Islet of Langerhans (tissue), 1 donor: ENCODE data around the gene HYPK.
"Not testable (repeated sequence)": the region's sequence is repeated elsewhere in the genome, so short reads cannot be mapped to it uniquely, and the experiment has no call there.

Source experiments
- FAIRE-seq: peaks from one replicate; lab custom pipeline; 2011; peaks lifted over from hg19 to GRCh38; lab: Jason Lieb, UNC

HYPK gene

DNA sequence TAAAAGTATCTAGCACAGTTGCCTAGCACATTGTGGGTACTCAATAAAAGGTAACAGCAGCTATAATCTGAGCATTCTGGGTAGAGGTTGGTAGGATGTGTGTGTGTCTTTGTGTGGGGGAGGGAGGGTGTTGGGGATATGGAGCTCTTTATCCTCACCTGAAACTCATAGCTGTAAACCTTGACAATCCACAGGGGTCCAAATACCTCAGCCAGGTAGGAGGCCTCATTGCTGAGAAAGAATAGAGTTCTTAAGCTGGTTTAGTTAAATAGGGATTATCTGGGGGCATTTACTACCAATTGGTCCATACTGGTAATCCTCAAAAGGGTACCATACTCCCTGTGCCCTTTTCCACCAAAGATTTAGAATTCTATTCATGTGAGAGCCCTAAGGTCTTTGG is 4.4 kb upstream of the HYPK start:
- FAIRE-seq: no peak

DNA sequence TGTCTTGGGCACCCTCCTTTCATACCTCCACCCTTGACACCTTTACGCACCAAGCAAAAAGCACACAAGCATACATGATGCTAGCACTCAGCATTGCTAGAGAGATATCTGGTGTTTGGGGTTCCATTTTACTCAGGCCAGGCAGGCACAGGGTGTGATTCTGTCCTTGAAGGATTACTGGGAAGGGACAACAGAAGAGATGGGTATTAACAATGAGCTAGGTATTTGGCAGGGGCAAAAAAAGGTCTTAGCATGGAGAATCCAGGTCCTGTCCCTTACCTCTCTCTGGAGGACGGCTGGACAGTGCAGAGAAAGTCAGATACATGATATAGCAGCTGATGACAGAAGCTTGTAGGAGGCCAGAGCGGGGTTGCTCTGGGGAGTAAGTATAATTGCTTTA is 3.8 kb upstream of the HYPK start:
- FAIRE-seq: no peak

DNA sequence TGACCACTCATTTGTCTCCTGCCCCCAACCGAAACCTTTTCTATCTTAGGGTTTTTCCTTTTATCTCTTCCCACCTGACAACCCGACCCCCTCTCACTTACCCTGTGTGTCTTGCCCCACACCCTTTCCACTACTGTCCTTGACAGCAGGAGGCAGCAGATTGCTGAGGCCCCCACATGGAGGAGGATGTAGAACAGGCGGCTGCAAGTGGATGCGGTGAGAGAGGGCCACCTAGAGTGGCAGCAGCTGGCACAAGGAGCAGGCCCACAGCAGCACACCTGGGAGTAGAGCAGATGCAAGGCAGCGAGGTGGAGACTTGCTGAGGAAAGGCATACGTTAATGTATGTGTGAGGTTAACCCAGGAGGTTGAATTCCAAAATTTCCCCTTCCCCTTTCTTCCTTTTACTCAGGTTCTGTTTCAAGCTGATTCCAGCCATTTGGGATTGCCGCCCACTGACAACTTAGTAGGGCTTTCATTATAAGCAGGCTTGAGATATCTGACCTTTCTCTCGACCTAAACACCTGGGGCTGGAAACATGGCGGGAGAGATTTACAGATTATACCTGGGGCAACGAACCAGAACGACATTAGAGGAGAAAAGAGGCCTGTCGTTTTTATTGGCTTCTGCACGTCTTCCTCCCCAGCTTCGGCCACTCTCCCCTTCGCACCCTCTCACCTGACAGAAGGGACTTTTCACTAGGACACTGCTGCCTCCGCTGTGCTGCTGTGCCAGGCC is 1.0 kb upstream of the HYPK start:
- no peak for FAIRE-seq

DNA sequence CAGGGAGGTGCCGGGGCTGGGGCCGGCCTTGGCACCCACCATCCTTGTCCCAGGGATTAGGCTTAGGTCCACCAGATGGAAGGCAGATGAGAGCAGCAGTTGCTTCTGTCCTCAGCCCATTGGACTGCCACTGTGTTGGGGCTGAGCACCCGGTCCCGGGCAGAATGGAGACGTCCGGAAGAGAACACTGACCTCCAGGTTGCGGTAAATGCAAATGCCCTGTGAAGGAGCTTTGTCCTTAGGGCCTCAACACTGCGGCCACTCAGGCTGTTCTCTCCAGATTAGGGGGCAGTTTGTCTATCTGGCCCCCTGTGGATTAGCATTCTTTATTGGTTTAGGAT is 484 bp upstream of the HYPK start, which contains the start of gene SERINC4:
TSS of gene SERINC4 (minus strand) at position 276 of the 341 bp plus-strand sequence. CDS start at position 42, 234 bp downstream.
- no peak for FAIRE-seq

DNA sequence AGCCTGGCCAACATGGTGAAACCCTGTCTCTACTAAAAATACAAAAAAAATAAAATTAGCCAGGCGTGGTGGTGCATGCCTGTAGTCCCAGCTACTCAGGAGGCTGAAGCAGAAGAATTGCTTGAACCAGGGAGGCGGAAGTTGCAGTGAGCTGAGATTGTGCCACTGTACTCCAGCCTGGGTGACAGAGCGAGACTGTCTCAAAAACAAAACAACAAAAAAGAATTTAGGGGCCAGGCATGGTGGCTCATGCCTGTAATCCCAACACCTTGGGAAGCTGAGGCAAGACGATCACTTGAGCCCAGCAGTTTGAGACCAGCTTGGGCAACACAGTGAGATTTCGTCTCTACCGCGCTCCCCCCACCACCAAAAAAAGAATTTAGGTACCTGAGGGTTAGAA is 2.3 kb downstream of the HYPK start:
- FAIRE-seq: not testable (repeated sequence)

DNA sequence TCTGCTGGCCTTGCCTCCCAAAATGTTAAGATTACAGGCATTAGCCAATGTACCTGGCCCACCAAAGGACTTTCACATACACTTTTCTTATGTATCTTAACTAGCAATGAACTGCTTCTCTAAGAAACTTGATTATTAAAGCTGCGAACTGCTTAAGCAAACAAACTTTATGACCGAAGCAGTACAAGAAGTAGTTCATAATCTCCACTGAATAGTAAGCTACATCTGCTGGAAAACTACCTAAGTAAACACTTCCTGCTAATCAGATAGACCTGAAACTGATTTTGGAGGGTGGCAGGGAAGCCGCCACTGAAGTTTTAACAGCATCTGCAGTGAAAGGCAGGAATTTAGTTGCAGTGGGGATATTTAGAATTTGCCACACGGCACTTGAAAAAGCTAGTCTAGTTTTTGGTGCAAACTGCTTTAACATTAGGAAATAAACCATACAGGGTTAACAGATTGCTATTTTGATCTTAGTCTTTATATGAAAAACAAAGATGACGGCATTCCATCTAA is 8.1 kb downstream of the HYPK start:
- FAIRE-seq: no peak

DNA sequence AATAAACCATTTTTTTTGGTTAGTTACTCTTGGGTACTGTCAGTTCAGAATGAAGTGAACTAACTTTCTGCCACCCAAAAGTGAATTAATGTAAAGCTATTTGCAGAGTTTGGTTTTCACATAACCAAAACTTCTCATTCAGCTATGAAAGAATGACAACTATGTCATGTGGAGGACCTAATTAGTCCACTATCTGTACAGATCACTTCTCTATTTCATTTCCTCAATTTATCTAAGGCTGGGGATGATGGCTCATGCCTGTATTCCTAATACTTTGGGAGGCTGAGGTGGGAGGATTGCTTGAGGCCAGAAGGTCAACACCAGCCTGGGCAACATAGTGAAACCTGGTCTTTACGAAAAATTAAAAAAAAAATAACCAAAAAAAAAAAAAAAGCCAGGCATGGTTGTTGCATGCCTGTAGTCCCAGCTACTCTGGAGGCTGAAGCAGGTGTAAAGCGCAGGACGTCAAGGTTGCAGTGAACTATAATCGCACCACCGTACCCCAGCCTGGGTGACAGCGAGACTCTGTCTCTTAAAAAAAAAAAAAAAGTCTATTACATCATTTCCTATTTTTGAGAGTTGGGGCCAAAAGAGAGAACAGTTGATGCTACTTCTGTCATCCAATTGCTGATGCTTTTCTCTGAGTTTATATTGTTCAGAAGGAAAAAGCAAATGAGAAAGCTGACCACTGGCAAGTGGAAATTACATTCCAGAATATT is 8.7 kb downstream of the HYPK start:
- FAIRE-seq: no peak

DNA sequence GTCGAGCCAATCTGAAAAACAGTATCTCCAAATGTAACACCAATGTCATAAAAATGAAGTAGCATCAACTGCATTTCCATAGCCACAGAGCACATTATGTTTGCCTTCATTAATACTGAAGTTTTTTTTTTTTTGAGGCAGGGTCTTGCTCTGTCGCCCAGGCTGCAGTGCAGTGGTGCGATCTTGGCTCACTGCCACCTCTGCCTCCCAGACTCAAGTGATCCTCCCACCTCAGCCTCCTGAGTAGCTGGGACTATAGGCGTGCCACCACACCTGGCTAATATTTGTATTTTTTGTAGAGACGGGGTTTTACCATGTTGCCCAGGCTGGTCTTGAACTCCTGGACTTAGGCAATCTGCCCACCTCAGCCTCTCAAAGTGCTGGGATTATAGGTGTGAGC is 14.7 kb downstream of the HYPK start:
- not testable (repeated sequence) for FAIRE-seq

DNA sequence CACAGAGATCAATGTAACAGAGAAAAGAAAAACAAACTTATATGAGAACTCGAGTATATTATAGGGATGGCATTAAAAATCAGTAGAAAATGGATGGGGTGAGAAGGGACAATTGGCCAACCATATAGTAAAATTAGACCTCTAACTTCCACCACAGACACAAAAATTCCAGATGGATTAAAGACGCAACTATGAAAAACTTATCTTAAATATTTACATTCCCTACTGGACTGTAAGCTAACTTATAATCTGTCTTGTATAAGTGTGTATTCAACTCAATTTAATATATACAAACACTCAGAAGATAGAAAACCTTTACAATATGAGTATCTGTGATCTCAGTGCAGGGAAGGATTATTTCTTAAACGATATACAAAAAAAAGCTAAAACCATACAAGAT is 21.1 kb downstream of the HYPK start:
- FAIRE-seq: no peak

DNA sequence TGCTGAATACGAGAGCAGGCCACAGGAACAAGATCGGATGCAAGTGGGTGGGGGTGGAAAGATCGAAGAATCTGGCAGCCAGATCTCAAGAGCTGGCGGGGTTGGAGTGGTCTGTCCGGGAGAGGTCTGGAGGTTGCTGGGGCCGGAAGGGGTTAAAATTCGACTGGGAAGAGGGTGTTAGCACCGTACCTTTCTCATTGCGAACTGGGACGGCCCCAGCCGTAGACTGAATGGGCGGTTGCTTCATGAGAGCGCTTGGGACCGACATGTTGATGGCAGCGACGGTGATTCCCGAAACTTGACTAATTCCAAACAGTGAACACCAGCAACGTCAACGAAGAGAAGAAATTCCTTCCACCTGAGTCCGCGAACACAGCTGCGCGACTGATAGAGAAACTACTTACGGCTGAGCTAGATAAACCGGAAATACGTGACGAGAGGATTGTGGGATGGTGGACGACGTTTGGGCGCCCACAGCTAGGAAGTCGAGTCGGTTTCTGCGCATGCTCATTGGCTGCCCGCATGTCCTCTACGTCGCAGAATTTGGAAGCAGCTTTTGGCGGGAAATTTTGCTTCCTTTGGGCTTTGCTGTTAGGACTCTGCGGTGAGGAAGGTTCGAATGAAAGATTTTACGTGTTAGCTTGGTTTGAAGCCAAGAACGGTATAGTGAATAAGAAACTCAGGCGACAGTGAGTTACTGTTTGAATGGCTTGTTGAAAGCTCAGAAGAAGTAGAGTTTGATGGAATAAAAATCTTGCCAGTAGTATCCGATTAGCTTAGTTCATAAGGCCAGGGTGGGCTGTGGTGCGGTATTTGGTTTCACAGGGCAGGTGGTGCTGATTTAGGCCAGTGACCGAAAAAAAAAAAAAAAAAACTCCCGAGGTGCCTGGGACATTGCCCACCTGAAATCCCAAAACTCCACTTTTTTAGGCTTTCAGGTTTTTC is 24.2 kb downstream of the HYPK start, which contains the start of gene MFAP1:
TSS of gene MFAP1 (minus strand) at position 389 of the 945 bp plus-strand sequence. CDS start at position 268, 121 bp downstream.
- FAIRE-seq: peak; percentile 96

DNA sequence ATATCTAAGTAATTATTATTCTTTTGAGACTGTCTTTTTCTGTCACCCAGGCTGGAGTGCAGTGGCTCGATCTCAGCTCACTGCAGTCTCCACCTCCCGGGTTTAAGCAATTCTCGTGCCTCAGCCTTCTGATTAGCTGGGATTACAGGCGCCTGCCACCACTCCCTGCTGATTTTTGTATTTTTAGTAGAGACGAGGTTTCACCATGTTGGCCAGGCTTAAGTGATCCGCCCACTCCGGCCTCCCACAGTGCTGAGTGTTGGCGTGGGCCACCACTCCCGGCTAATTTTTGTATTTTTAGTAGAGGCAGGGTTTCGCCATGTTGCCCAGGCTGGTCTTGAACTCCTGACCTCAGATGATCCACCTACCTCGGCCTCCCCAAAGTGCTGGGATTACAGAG is 24.9 kb downstream of the HYPK start:
- not testable (repeated sequence) for FAIRE-seq

DNA sequence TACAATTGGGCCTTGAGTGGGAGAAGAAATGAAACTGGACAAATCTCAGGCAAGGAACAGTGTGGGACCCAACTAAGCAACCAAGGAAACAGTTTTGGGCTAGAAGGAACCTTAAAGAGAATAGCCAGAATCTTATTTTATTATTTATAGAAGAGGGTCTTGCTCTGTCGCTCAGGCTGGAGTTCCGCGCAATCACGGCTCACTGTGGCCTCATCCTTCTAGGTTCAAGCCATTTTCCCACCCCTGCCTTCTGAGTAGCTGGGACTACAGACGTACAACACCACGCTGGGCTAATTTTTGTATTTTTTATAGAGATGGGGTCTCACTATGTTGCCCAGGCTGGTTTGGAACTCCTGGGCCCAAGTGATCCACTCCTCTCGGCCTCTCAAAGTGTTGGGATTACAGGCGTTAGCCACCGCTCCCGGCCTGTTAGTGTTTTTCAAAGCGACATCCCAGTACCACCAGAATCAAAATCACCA is 25.7 kb downstream of the HYPK start:
- FAIRE-seq: no peak

DNA sequence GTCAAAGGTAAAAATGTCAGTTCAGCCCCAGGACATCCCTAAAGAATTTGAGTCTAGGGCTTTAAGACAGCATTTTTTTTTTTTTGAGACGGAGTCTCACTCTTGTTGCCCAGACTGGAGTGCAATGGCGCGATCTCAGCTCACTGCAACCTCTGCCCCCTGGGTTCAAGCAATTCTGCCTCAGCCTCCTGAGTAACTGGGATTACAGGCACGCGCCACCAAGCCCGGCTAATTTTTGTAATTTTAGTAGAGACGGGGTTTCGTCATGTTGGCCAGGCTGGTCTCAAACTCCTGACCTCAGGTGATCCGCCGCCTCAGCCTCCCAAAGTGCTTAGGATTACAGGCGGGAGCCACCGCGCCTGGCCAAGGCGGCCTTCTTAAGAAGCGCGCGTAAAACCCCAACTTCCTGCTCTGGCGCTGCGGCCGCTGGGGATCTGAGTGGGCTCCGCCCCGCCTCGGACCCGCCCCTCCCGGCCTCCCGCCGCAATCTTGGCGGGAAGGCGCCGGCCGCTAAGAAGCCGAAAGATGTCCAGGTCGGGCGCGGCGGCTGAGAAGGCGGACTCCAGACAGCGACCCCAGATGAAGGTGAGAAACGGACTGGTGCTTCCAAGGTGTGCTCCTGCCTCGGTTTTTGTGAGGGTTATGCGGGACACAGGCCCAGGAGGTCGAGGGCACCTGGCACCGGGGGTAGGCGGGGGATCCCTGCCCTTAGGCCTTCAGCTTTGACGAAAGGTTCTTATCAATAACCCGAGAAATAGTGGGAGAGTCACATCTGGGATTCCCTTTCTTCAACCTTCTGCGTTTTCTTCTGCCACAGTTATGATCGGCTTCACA is 26.3 kb downstream of the HYPK start, which contains the start of gene WDR76:
TSS of gene WDR76 (plus strand) at position 495 of the 834 bp plus-strand sequence. CDS start at position 526, 31 bp downstream.
- no peak for FAIRE-seq

DNA sequence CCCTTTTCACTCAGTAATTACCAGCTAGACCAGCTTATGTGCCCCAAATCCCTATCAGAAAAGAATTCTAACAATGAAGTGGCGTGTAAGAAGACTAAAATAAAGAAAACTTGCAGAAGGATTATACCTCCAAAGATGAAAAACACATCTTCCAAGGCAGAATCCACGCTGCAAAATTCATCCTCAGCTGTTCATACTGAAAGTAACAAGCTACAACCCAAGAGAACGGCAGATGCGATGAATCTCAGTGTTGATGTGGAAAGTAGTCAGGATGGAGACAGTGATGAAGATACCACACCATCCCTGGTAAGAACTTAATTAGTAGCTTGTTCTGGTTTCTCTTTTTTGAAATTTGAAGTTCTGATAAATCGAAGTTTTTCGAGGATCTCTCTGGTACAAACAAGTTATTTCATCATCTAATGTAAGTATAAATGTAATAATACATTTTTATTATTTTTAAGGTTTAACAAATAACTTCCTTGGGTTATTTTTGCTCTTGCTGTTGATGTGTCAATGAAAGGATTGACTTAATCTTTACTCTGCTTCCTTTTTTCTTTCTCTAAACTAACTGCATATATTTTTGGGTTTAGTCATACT is 27.8 kb downstream of the HYPK start:
- no peak for FAIRE-seq

DNA sequence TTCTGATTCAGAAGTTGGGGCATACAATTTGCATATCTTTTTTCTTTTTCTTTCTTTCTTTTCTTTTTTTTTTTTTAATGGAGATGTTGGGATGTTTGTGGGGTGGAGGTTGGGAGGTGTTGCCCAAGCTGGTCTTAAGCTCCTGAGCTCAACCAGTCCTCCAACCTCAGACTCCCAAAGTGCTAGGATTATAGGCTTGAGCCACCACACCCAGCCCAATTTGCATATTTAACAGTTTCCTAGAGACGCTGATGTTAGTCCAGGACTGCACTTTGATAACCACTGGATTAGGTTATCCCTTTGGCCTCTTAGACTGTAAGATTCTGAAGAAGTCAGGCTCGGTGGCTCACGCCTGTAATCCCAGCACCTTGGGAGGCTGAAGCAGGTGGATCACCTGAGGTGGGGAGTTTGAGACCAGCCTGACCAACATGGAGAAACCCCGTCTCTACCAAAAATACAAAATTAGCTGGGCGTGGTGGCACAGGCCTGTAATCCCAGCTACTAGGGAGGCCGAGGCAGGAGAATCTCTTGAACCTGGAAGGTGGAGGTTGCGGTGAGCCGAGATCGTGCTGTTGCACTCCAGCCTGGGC is 29.6 kb downstream of the HYPK start:
- not testable (repeated sequence) for FAIRE-seq

DNA sequence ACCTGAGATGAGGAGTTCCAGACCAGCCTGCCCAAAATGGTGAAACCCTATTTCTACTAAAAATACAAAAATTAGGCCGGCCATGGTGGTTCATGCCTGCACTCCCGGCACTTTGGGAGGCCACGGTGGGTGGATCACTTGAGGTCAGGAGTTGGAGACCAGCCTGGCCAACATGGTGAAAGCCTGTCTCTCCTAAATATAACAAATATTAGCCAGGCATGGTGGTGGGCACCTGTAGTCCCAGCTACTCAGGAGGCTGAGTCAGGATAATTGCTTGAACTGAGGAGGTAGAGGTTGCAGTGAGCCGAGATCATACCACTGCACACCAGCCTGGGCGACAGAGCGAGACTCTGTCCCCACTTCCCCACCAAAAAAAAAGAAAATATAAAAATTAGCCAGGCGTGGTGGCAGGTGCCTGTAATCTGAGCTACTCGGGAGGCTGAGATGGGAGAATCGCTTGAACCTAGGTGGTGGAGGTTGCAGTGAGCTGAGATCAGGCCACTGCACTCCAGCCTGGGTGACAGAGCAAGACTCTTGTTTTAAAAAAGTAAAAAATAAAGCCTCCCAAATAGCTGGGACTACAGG is 30.4 kb downstream of the HYPK start:
- not testable (repeated sequence) for FAIRE-seq

DNA sequence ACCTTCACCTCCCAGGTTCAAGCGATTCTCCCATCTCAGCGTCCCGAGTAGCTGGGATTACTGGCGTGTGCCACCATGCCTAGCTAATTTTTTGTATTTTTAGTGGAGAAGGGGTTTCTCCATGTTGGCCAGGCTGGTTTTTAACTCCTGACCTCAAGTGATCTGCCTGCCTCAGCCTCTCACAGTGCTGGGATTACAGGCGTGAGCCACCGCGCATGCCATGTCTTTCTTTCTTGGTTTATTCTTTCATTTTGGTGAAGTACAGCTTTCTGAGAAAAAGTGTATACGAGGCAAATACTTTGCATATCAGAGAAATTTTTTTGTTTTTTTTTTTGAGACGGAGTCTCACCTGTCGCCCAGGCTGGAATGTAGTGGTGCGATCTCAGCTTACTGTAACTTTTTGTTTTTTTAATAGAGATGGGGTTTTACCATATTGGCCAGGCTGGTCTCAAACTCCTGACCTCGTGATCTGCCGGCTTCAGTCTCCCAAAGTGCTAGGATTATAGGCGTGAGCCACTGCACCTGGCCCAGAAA is 31.2 kb downstream of the HYPK start:
- FAIRE-seq: not testable (repeated sequence)

DNA sequence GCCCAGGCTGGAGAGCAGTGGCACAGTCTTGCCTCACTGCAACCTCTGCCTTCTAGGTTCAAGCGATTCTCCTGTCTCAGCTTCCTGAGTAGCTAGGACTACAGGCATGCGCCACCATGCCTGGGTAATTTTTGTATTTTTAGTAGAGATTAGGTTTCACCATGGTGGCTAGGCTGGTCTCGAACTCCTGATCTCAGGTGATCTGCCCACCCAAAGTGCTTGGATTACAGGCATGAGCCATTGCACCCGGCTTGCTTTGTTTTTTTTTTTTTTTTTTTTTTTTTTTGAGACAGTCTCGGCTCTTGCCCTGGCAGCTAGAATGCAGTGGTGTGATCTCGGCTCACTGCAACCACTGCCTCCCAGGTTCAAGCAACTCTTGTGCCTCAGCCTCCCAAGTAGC is 32.1 kb downstream of the HYPK start:
- not testable (repeated sequence) for FAIRE-seq

DNA sequence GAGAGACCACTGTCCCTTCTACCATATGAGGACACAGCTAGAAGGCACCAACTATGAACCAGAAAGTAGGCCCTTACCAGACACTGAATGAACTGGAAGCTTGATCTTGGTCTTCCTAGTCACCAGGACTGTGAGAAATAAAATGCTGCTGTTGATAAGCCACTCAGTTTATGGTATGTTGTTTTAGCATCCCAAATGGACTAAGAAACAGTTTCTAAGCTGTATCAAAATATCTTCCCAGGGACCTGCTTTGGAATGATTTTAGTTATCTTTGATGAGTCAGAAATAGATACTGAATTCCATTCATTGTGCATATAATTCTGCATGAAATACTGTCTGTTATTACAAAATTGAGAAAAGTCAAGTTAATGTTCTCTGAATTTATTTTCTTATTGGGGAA is 45.0 kb downstream of the HYPK start:
- no peak for FAIRE-seq

DNA sequence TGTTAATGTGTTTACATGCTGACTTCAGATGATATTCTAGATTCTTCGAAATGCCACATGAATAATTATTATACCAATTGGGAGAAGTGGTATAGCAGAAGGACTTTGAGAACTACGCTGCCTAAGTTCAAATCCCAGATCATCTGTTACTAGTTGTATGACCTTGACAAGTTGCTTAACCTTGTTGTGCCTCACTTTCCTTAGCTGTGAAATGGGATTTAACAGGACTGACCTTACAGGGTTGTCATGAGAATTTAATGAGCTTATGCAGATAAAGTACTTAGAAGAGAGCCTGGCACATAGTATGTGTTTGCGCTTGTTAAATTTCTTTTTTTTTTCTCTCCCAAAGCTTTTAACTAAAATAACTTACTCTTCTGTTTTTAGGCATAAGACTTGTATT is 50.9 kb downstream of the HYPK start:
- FAIRE-seq: no peak
